Raji (cell line): ENCODE measurements around the gene GPC4.

ENCODE experiments used
- POLR2A ChIP-seq: IDR thresholded peaks from 2 replicates; pipeline ENCODE4 v1.6.1; 2011; ENCODE audit warnings: low read depth, low read length, control low read depth; ENCODE audit not compliant: insufficient read depth

GPC4 gene

DNA sequence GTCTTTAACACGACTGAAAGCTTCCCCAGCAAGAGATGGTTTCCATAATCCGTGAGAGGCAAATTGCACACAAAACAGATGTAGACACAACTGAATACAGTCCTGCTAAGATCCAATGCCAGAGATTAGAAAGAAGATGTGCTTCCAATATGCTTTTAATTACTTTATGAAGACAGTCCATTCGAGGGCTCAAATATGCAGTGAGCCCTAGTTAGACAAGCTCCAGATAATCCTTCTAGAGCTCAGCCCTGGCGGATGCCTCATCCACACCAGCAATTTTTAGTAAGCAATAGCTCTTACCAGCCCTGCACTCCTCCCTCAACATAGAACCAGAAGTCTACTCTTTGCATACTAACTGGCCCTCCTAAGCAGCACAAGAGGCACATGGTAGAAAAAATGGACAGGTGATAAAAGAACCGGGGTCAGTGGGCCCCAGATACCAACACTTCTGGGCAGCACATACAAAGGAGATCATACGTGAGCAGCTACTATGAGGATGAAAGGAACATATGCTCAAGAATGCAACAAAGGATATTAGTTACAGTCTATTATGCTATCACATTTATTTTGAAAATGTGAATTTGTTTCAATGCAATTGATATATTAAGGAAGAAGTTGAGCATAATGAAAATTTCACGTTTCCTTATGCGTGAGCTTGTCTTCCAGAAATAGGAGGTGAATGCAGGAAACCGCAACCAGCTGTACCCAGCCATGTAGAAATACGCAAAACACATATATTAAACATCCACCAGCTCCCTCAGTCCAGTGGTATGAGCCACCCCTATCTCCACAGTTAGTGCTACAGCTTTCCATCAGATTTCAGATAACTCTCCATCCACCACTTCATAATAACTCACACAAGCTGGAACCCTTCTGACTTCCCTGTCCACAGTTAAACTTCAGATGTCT is 34.3 kb downstream of the GPC4 start:
- no peak for TF ChIP-seq POLR2A

DNA sequence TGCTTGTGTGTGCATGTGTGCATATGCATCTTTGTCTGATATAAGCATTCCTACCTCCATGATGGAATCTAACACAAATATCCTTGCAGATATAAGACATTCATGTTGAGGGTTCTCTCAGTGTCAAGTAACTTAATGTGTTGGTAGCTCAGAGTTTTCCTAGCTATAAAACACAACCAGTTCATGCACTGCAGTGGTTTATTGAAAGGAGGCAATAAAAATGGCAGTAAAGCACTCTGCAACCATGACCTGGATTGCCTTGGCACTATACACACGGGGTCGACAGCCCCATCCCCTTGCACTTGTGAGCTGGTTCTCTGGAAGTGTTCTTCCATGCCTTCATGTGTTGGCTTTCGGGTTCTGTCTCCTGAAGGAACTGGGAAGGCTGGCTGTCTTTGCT is 38.9 kb downstream of the GPC4 start:
- TF ChIP-seq POLR2A, result no peak

DNA sequence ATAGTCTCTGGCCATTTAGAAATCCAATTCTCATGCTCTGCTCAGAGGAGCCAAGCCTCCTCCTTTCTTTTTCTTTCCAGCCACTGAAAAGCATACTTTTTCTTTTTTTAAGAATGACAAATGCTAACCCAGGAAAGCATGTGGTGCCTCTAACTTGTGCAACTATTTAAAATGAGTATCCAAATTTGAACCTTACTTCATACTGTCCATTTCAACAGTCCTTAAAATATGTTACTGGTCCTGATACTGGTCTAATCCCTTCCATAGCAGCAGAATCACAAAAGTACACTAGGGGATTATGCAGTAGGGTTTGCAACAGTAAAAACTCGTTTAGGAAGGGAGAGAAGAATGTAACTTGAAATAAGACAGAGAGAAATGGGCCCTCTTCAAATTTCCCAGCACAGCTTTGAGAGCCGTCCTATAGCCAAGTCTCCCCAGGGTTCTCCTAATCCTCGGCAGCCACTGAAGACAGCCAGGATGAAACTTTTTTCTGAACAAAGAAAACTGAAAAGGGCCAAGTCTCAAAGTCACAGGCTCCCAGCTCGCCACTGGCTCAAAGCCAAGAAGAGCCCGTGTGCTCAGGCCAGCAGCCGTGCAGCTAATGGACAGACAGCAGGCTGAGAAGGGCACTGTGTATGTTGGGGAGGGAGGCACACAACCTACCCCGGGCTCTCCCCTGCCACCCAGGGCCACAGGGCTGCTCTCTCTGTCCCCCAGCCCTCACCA is 39.5 kb downstream of the GPC4 start:
- no peak for TF ChIP-seq POLR2A

DNA sequence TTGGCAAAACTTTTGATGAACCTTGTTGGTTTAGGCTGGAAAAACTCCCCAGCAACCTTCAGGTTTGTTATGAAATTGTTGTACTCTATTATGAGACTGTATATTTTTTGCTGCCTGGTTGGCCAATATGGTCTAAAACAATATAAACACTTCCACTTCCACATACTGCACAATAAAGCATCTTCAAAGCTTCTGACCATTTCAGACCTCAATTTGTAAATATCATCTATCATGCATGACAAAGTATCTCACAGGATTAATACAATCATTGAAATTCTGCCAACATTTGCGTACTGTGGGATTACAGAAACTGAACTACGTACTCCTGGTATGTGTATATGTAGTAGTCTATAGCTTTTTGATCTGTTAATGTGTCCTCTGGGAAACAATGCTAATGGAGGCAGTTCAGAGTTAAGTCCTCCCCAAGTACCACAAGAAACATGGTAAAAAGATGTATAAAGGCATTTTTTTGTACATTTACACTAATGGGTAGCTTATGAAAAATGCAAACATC is 40.4 kb downstream of the GPC4 start:
- TF ChIP-seq POLR2A, result no peak

DNA sequence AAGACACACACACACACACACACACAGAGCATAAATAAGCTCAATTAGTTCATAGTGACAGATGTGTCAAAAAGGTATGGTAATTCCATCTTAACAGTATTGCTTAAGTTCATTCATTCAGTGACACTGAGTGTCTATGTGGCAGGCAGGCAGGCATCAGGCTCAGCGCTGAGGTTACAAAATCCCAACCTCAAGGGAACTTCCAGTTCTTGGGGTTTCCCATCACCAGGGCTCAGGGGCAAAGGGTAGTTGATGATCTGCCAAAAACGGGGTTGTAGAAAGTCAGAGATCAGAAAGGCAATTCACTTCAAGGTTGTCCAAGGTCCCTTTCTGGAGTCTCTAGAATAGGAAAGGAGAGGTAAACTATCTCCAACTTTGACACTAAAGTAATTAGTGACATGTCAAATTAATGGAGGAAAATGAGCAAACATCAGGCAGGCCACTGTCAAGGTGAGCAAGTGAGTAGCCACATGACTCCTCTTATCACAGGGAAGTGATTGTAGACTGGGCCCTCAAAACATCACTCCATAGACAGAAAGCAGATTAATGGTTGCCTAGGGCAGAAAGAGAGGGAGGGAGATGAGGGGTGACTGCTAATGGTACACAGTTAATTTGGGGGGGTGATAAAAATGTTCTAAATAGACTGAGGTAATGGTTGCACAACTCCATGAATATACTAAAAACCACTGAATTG is 41.8 kb downstream of the GPC4 start:
- no peak for TF ChIP-seq POLR2A

DNA sequence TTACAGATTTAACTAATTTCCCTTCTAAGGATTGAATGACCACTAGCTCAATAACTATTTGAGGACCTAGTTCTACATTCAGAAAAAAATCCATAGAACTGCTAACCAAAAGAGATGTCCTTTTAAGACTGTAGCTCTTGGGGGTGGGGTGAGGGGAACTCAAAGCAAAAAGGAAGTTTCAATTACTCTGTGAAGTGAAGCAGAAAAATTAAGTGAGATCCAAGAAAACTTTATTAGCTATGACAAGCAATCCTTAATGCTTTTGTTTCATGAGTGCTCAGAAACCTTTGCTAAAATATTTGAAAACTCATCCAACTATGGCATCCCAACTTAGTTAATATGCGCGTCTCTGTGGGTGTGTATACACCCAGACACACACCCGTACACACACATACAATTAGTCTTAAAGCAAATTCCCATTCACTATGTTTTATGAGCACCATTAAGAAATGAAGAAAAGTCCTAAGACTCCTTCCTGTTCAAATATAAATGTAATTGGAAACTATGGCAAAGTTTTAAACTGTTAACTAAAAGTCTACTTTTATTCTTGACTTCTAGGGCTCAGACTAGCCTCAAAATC is 44.5 kb downstream of the GPC4 start:
- TF ChIP-seq POLR2A, result no peak

DNA sequence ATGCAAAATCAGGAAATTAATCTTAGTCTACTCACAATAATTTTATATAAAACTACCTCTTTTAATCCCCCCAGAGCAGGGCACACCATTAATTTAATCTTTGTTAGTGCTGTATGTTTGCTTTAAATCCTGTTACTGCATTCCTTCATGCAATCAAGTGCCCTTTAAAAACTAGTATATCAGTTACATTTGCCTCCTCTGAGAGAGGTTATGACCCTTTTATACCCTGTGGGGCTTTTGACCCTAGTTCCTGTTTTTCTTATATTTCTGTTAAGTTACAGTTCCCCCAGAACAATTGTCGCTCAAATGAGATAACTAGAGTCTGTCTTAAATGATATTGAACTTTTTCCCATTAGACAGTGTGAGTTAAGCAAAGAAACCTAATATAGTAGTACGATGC is 46.2 kb downstream of the GPC4 start:
- no peak for TF ChIP-seq POLR2A

DNA sequence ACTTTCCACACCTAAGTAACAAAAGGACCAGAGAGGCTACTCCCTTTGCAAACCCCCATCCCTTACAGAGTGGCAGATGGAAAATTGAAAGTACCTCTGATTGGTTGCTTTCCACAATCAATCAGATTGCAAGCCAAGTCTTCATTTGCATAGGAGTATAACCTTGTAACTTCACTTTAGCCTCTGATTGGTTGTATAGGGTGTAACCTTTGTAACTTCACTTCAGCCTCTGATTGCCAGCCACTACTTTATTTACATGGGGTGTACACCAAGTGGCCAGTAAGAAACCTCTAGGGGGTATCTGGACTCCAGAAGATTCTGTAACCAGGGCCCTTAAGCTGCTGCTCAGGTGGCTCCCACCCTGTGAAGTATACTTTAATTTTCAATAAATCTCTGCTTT is 48.6 kb downstream of the GPC4 start:
- no peak for TF ChIP-seq POLR2A

DNA sequence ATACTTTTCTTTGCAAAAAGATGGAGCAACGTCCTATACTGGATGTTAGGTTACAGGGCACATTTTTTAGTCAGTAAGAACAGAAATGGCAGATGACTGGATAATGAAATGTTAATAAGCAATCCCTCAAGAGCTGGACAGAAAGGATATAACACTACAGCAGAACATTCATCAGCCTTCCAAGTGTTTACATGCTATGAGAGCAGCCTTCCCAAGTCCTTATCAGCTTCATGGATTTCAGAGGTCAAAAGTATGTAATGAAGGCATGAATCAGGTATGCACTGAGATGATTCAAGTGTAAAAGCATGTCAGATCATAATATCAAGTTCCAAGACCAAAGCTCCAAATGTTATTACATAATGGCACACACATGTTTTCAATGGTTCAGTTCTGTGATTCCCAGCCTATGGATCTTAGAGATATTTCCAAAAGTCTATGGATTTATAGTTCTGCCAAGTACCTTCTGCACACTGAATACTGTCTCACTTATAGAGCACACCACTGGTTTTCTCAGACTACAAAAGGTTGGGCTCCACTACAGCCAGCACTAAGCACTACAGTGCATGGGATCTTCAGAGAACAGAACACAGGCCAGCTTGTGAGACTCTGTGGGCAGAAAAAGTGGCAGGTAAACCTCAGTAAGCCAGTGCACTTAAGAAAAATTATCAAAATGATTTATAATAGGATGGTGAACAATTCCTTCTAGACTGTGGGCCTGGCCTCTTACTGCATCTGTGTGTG is 49.2 kb downstream of the GPC4 start:
- no peak for TF ChIP-seq POLR2A

DNA sequence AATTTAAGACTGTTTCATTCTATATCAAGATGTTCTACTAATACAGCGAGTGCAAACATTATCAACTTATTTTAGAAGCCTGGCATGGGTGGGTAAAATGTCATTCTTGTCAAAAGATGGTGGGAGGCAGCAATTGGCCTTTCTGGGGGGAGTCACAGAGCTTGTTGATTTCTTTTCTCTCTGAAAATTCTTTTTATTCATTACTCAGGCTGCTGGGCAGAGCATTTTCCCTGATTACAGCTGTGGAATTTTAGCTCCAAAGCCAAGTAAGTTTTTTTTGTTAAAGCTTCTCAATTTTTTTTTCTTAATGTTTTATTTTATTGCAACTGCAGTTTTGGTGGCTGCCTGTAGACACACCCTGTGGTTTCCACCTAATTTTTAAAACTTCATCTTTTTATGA is 50.4 kb downstream of the GPC4 start:
- TF ChIP-seq POLR2A, result no peak

DNA sequence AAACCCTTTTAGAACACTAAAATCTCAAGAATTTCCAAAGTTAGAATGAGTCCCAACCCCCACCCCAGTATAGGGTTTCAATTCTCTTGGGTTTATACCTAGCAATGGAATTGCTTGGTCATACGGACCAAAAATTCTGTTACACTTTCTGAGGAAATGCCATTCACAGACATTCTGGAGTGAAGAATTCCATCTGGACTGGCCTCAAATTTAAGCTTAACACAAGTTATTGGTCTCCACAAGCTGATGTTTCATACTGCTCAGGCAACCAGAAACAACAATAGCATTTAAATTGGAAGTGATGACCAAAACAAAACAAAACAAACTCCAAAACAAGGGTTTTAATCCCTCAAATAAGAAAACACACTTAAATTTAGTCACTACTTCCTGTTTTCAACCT is 51.1 kb downstream of the GPC4 start:
- TF ChIP-seq POLR2A, result no peak

DNA sequence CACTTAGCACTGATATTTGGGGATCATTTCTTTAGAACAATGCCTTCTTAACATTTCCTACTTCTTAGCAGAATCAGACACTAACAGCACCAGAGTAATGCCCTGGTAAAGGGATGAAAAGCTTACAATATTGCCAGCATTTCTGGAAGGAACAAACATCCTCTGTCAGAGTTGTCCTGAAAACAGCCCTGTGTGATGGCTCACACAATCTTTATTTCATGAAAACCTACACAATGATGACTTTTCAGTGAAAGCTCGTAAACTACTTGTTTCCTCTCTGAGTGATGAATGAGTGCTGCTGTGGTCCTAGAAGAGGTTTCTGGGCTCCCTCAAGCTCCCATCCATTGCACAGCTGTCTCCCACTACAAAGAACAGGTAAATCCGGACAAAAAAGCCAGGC is 52.8 kb downstream of the GPC4 start:
- no peak for TF ChIP-seq POLR2A

DNA sequence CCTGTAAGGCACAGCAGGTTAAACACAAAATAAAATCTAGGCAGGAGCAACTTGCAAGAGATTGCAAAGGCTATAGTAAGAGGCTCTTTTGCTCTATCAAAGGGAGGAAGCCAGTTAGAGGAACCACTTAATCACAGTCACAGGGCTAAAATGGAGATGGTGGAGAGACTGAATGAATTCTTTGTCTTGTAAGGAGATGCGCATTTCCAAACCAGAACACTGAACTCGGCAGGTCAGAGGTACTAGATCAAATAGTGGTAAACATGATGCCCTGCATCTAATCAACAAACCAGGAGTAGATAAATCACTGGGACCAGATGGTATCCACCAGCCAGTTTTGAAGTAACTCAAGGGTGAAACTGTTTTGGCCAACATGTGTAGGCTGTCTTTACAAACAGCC is 55.8 kb downstream of the GPC4 start:
- no peak for TF ChIP-seq POLR2A

DNA sequence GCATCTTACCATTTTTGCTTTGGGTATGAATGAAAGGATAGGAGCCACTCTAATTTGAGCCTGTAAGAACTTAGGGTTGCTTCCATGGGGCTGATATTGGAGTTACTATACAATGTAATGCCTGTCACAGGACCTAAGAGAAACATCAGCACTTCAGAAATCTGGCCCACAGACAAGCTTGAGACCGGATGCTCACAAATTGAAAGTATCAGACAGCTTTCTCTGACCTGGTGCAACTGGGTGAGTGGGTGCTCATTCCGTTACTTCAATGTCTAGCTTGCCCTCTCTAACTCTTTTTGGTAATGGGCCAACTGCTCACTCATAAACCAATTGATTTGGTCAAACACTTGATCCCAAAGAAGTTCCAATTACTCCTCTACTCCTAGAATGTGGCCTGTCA is 62.1 kb downstream of the GPC4 start:
- no peak for TF ChIP-seq POLR2A
